ENCODE results near the gene NAP1L4. TPM values are rescaled to one million over a fixed set of nuclear protein-coding genes. Genes with fewer than 3 reads are reported as not detected.

The NAP1L4 gene
- total RNA-seq, 1 experiment from 2014 or later, result 184 TPM

DNA sequence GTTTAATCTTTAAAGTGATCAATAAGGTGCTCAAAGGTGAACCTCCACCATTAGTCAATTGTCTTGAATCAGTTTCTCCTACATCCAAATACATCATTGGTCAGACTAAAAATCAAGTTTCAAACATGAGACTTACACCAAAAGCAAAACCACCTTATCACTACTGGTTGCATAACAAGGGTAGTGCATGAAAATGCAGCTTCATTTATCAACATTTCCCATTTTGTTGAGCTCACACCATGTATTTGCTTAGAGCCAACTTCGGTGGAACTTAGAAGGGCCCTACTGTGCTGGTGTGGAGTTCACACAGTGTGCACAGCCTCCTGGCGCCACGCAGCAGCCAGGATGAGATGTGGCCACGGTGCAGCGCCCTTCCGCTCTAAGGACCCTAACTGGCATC lies 39.8 kb downstream of the NAP1L4 start:
- TF ChIP-seq, protein P1, sequence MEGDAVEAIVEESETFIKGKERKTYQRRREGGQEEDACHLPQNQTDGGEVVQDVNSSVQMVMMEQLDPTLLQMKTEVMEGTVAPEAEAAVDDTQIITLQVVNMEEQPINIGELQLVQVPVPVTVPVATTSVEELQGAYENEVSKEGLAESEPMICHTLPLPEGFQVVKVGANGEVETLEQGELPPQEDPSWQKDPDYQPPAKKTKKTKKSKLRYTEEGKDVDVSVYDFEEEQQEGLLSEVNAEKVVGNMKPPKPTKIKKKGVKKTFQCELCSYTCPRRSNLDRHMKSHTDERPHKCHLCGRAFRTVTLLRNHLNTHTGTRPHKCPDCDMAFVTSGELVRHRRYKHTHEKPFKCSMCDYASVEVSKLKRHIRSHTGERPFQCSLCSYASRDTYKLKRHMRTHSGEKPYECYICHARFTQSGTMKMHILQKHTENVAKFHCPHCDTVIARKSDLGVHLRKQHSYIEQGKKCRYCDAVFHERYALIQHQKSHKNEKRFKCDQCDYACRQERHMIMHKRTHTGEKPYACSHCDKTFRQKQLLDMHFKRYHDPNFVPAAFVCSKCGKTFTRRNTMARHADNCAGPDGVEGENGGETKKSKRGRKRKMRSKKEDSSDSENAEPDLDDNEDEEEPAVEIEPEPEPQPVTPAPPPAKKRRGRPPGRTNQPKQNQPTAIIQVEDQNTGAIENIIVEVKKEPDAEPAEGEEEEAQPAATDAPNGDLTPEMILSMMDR (conservative IDR thresholded peaks at IDR 0.05; ENCODE audit: low read depth, low read length), result no peak
- no peak for TF ChIP-seq EZH2 (IDR thresholded peaks at IDR 0.05; ENCODE audit: borderline replicate concordance, low read depth, low read length, poor library complexity, severe bottlenecking)
- ChIA-PET POLR2A (ENCODE audit: low non-redundant PET) (no interaction called here), CTCF (no interaction called here)
- BruUV-seq (replicated peaks), result no TSS peak
- DNase-seq (ENCODE audit: low spot score), result no peak
- Histone ChIP-seq H3K9me3 (ENCODE audit: low read depth, low read length, poor library complexity, severe bottlenecking) (no peaks in the 10 kb centered on the region), H3K4me3 (ENCODE audit: low read depth, low read length, poor library complexity, severe bottlenecking) (no peak overlapping the region), H3K36me3 (ENCODE audit: insufficient read depth, low read length, poor library complexity, severe bottlenecking) (peaks cover 73% of the 10 kb centered on the region), H3K27ac (ENCODE audit: low read depth, low read length, poor library complexity, severe bottlenecking) (peak overlapping the region; percentile 68), H3K27me3 (replicated peaks; ENCODE audit: insufficient read depth, low read depth, low read length, poor library complexity) (no peaks in the 10 kb centered on the region), H3K4me1 (ENCODE audit: insufficient read depth, low read length, poor library complexity, severe bottlenecking) (peaks cover 46% of the 10 kb centered on the region)
- intact Hi-C loops (cut with micrococcal nuclease; ENCODE audit: unreplicated experiment), result no loop called here

DNA sequence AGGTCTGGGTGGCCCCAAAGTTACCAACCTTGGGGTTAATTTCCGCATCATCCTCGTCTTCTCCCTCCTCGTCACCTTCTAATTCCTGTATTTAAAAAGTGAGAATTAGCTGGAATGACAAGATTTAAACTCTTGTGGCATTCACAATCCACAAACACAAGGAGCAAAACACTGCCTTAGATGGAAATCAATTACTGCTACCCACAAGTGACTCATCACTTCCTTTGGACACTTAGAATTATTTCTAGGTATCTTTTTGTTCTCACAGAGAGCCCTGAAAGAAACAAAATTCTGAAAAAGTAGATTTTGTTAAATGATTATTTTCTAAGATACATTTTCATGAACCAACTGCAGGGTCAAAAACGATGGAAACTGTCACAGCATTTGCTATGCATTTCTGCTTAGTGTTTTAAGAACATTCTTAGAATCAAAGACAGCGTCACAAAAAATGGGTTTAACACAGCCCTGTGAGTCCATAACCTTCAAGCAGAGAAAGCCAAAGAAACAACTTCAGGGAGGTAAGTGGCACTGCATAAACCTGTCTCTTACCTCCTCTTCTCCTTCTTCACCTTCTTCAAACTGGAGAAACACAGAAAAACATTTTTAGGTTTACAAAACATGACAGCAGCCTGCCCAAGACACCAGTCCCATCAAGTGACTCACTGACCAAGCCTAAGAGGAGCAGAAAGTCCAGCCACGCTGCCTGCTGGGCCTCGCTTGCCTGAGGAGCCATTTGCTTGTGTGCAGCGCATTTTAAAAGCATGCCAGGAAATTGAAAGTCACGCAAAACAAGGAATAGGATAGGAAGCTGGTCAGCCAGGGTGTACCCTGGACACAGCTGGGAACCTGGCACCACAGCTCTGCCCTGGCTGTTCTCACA lies 40.7 kb downstream of the NAP1L4 start:
- CTCF ChIA-PET, result no interaction called here
- POLR2A ChIA-PET (ENCODE audit: low non-redundant PET), result no interaction called here
- intact Hi-C loops (cut with micrococcal nuclease; ENCODE audit: unreplicated experiment), result no loop called here
- Histone ChIP-seq H3K9me3 (ENCODE audit: low read depth, low read length, poor library complexity, severe bottlenecking) (no peaks in the 10 kb centered on the region), H3K36me3 (ENCODE audit: insufficient read depth, low read length, poor library complexity, severe bottlenecking) (peaks cover 73% of the 10 kb centered on the region), H3K4me1 (ENCODE audit: insufficient read depth, low read length, poor library complexity, severe bottlenecking) (peaks cover 41% of the 10 kb centered on the region), H3K27ac (ENCODE audit: low read depth, low read length, poor library complexity, severe bottlenecking) (peak overlapping the region; percentile 68), H3K4me3 (ENCODE audit: low read depth, low read length, poor library complexity, severe bottlenecking) (no peak overlapping the region), H3K27me3 (replicated peaks; ENCODE audit: insufficient read depth, low read depth, low read length, poor library complexity) (no peaks in the 10 kb centered on the region)
- peak; percentile 53 for DNase-seq (ENCODE audit: low spot score)
- BruUV-seq (replicated peaks), result no TSS peak
- TF ChIP-seq EZH2 (IDR thresholded peaks at IDR 0.05; ENCODE audit: borderline replicate concordance, low read depth, low read length, poor library complexity, severe bottlenecking), result no peak
- TF ChIP-seq, protein P1 (conservative IDR thresholded peaks at IDR 0.05; ENCODE audit: low read depth, low read length), result no peak

DNA sequence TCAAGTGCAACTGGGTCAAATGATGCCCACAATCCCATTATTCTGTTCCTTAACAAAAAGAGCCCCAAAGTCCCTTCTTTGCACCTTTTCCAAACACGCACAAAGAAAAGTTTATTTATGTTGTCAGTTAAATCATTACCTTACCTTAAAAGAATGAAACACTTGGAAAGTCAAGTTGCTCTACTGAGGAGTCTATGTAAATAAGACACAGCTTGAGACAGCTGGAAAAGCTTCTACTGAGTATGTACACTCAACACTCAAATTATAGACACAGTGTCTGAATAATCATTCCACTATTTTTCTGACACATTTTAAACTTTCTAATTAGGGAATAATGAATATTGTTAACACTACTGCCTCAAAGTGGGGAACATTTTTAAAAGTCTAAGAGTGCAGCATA lies 41.3 kb downstream of the NAP1L4 start:
- Histone ChIP-seq H3K4me1 (ENCODE audit: insufficient read depth, low read length, poor library complexity, severe bottlenecking) (peaks cover 39% of the 10 kb centered on the region), H3K27me3 (replicated peaks; ENCODE audit: insufficient read depth, low read depth, low read length, poor library complexity) (no peaks in the 10 kb centered on the region), H3K9me3 (ENCODE audit: low read depth, low read length, poor library complexity, severe bottlenecking) (no peaks in the 10 kb centered on the region), H3K36me3 (ENCODE audit: insufficient read depth, low read length, poor library complexity, severe bottlenecking) (peaks cover 72% of the 10 kb centered on the region), H3K27ac (ENCODE audit: low read depth, low read length, poor library complexity, severe bottlenecking) (peak overlapping the region; percentile 68), H3K4me3 (ENCODE audit: low read depth, low read length, poor library complexity, severe bottlenecking) (no peak overlapping the region)
- no peak for DNase-seq (ENCODE audit: low spot score)
- intact Hi-C loops (cut with micrococcal nuclease; ENCODE audit: unreplicated experiment), result no loop called here
- POLR2A ChIA-PET (ENCODE audit: low non-redundant PET), result no interaction called here
- TF ChIP-seq, protein P1 (conservative IDR thresholded peaks at IDR 0.05; ENCODE audit: low read depth, low read length), result no peak
- no peak for TF ChIP-seq EZH2 (IDR thresholded peaks at IDR 0.05; ENCODE audit: borderline replicate concordance, low read depth, low read length, poor library complexity, severe bottlenecking)
- CTCF ChIA-PET, result no interaction called here
- TSS peak; percentile 9 for BruUV-seq (replicated peaks)
